ENCODE results near the gene TP53BP2.

GRCh38 chr1:223824712-223825111, 21.0 kb downstream of the TP53BP2 start:
- no peak for TF ChIP-seq CTCF (IDR thresholded peaks at IDR 0.05; ENCODE audit: insufficient read depth, low read depth, low read length)
- TF ChIP-seq EZH2 (IDR thresholded peaks at IDR 0.05; ENCODE audit: insufficient read depth, low read length): no peak

All from astrocyte (in vitro differentiated cells and primary cell).